CD4-positive, alpha-beta T cell (primary cell): ENCODE results near the gene ELF5. TPM values are rescaled to one million over a fixed set of nuclear protein-coding genes. Genes with fewer than 3 reads are reported as not detected.

Source experiments
- ATAC-seq: fragments of 200-7000 bp; cut with Tn5 transposase; one replicate; pipeline ENCODE4 v1.10.0; 2022; ENCODE audit warnings: mild to moderate bottlenecking; ENCODE audit not compliant: poor library complexity
- CTCF ChIA-PET: fragments of 350-600 bp; sonication (Branson Sonifier 250); formaldehyde crosslinking; loops from one replicate; lab custom pipeline; 2021; ENCODE audit warnings: antibody characterized with exemption, inconsistent platforms; lab: Charles Lee
- POLR2A ChIA-PET: fragments of 350-600 bp; sonication (Branson Sonifier 250); formaldehyde crosslinking; loops from one replicate; lab custom pipeline; 2021; ENCODE audit warnings: antibody characterized with exemption, inconsistent platforms; lab: Charles Lee
- DNase-seq, 14 experiments: peaks; one replicate each; pipeline ENCODE4 v3.0.0-alpha.2; 2013 to 2020; ENCODE audit warnings: mixed read lengths in 2 of 14
- H3K27ac ChIP-seq, 2 donors: one replicate each; pipeline versions ENCODE4 v1.5.1 to v1.7.0; 2013; ENCODE audit warnings: low read length in 2 of 2, low read depth in 1 of 2, mild to moderate bottlenecking in 1 of 2
- H3K27me3 ChIP-seq, 2 experiments: 1 replicate in 1 of 2; 2 replicates in 1 of 2; pipeline versions ENCODE4 v1.6.1 to v1.7.0; 2013; ENCODE audit warnings: low read length in 2 of 2, control low read depth in 1 of 2, mild to moderate bottlenecking in 1 of 2, moderate library complexity in 1 of 2; ENCODE audit not compliant: insufficient read depth in 2 of 2, control insufficient read depth in 1 of 2
- H3K36me3 ChIP-seq: one replicate; pipeline ENCODE4 v1.6.1; 2013; ENCODE audit warnings: low read length, control low read depth; ENCODE audit not compliant: insufficient read depth
- H3K4me1 ChIP-seq: one replicate; pipeline ENCODE4 v1.6.1; 2013; ENCODE audit warnings: low read length, control low read depth; ENCODE audit not compliant: insufficient read depth
- H3K4me3 ChIP-seq: one replicate; pipeline ENCODE4 v1.5.1; 2013; ENCODE audit warnings: mild to moderate bottlenecking, low read length, moderate library complexity
- H3K9me3 ChIP-seq, 2 experiments: 1 replicate in 1 of 2; 2 replicates in 1 of 2; pipeline versions ENCODE4 v1.6.1 to v1.7.0; 2013; ENCODE audit warnings: low read length in 2 of 2, mild to moderate bottlenecking in 2 of 2, control low read depth in 1 of 2, moderate library complexity in 1 of 2; ENCODE audit not compliant: control insufficient read depth in 1 of 2, insufficient read depth in 1 of 2
- H3K27ac Mint-ChIP-seq: one replicate; pipeline ENCODE4 v1.8.0; 2020; ENCODE audit warnings: mixed read lengths
- H3K27me3 Mint-ChIP-seq: one replicate; pipeline ENCODE4 v1.8.0; 2021; ENCODE audit warnings: mixed read lengths
- H3K36me3 Mint-ChIP-seq: one replicate; pipeline ENCODE4 v1.8.0; 2021; ENCODE audit warnings: low read depth, mixed read lengths
- H3K4me1 Mint-ChIP-seq: one replicate; pipeline ENCODE4 v1.8.0; 2021; ENCODE audit warnings: low read depth, mixed read lengths
- H3K4me3 Mint-ChIP-seq: one replicate; pipeline ENCODE4 v1.8.0; 2020; ENCODE audit warnings: mild to moderate bottlenecking, mixed read lengths
- H3K9me3 Mint-ChIP-seq: one replicate; pipeline ENCODE4 v1.8.0; 2020; ENCODE audit warnings: mixed read lengths
- intact Hi-C, 2 experiments: fragments of 100-400 bp; cut with DNase I in 1 of 2; cut with micrococcal nuclease in 1 of 2; formaldehyde crosslinking; loops; one replicate each; pipeline versions ENCODE4 v1.15.1 to v1.9.0; 2023 to 2025; cut with DNase I, micrococcal nuclease
- total RNA-seq, 174 experiments: library from RNA in 2 of 174; stranded (reverse) in 2 of 174; gene quantifications; one replicate each; pipeline ENCODE4 v1.2.3 and lab custom pipeline; 2021 to 2026
- TF ChIP-seq, protein P1 (sequence below): fragments of 200-600 bp; IDR thresholded peaks from one replicate; pipeline ENCODE4 v1.8.0; 2022; ENCODE audit warnings: antibody characterized with exemption, mild to moderate bottlenecking

Gene ELF5
- total RNA-seq, 2 experiments from 2014 or later: not detected

DNA sequence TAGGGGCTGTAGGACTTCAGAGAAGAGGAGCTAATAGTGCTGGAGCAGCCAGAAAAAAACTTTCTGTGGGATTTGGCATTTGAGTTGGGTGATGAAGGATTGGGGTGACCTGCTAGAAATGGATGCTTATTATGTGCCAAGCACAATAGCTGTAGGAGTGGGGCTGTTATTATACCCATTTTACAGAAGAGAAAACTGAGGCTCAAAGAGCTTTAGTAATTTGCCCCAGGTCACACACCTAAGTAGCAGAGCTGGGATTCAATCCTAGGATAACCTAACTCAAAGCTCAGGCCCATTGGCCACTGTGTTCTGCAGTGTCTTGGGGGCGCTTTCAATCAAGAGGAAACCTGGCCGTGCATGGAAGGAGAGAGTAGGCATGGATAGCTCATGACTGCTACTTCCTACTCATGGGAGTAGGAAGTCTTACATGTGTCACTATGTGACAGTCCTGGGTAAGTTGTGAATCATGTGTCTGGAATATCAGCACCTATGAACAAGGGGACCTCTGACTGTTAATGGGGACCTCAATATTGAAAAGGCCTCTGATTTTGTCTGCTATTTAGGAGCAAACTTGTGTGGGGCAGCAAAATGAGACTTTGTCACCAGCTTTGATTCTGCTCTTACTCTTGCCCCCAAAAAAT is 6.1 kb upstream of the ELF5 start:
- intact Hi-C loops: loop anchor here in 1 of 2 experiments (10.0 kb wide), 1 partner anchor 875 kb away; no protein-coding TSS in a partner anchor
- no peak for DNase-seq
- ChIA-PET CTCF (no interaction called here), POLR2A (no interaction called here)
- Histone ChIP-seq H3K27me3 (no peaks in the 10 kb centered on the region), H3K9me3 (peaks cover 0 to 3% of the 10 kb centered on the region in 2 experiments), H3K4me1 (no peaks in the 10 kb centered on the region), H3K27ac (no peak overlapping the region), H3K4me3 (no peak overlapping the region), H3K36me3 (no peaks in the 10 kb centered on the region)
- H3K4me3 Mint-ChIP-seq: no peak overlapping the region
- no peaks in the 10 kb centered on the region for H3K9me3 Mint-ChIP-seq
- H3K4me1 Mint-ChIP-seq: no peaks in the 10 kb centered on the region
- H3K36me3 Mint-ChIP-seq: no peaks in the 10 kb centered on the region
- no peak overlapping the region for H3K27ac Mint-ChIP-seq
- no peaks in the 10 kb centered on the region for H3K27me3 Mint-ChIP-seq
- TF ChIP-seq, protein P1, sequence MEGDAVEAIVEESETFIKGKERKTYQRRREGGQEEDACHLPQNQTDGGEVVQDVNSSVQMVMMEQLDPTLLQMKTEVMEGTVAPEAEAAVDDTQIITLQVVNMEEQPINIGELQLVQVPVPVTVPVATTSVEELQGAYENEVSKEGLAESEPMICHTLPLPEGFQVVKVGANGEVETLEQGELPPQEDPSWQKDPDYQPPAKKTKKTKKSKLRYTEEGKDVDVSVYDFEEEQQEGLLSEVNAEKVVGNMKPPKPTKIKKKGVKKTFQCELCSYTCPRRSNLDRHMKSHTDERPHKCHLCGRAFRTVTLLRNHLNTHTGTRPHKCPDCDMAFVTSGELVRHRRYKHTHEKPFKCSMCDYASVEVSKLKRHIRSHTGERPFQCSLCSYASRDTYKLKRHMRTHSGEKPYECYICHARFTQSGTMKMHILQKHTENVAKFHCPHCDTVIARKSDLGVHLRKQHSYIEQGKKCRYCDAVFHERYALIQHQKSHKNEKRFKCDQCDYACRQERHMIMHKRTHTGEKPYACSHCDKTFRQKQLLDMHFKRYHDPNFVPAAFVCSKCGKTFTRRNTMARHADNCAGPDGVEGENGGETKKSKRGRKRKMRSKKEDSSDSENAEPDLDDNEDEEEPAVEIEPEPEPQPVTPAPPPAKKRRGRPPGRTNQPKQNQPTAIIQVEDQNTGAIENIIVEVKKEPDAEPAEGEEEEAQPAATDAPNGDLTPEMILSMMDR: no peak
- ATAC-seq: no peak

DNA sequence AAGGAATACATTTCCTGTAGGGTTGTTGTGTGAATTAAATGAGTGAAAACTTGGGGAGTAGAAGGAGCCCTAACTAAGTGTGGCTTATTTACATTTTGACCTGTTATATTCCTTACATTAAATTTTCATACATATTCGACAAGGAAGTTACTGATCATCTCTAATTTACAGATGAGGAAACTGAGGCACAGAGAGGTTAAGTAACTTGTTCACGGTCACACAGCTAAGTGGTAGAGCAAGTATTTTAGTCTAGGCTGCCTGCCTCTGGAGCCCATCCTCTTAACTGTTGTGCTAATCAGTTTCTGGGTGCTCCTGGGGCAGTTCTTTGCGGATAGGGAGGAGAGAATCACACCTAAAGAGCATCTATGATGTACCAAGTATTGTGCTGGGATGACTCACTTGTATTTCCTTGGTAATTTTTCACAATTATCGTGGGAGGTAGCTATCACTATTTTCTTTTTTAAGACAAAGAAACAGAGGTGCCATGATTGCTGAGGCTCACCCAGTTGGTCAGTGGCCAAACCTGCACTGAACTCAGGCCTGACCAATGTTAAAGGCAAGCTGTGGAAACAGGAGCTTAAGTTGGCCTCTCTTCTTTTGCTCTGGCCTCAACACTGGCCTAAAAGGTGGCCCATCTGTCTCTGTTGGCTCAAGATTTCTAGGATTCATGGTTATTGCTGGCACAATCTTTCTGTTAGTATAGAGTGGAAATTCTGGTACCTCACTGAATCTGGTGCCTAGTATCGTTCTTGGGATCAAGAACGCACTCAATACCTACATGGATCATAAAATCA is 2.9 kb upstream of the ELF5 start:
- H3K9me3 Mint-ChIP-seq: no peaks in the 10 kb centered on the region
- H3K36me3 Mint-ChIP-seq: no peaks in the 10 kb centered on the region
- CTCF ChIA-PET: no interaction called here
- no peaks in the 10 kb centered on the region for H3K4me1 Mint-ChIP-seq
- POLR2A ChIA-PET: no interaction called here
- Histone ChIP-seq H3K27ac (no peak overlapping the region), H3K27me3 (no peaks in the 10 kb centered on the region), H3K36me3 (no peaks in the 10 kb centered on the region), H3K4me3 (no peak overlapping the region), H3K4me1 (no peaks in the 10 kb centered on the region), H3K9me3 (no peaks in the 10 kb centered on the region)
- no peaks in the 10 kb centered on the region for H3K27me3 Mint-ChIP-seq
- H3K4me3 Mint-ChIP-seq: no peak overlapping the region
- ATAC-seq (no peak), DNase-seq (no peak)
- intact Hi-C loops: loop anchor here in 1 of 2 experiments (10.0 kb wide), 1 partner anchor 878 kb away; no protein-coding TSS in a partner anchor
- TF ChIP-seq, protein P1: no peak
- no peak overlapping the region for H3K27ac Mint-ChIP-seq

DNA sequence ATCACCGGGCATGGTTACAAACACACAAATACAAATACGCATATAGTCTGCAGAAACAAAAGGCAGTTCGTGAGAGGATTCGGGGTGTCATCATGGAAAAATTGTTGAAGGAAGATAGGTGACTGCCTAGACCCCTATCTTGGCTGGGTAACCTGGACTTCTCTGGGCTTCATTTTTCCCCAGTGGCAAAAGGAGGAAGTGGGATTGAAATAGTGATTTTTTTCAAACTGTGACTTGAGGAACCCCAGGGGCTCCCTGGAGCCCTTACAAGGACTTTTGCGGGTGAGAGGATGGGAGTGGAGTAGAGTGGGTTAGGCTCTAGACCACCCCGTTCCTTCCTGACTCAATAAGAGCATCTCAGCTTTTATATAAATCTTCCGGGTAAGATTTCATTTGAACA is 1.0 kb upstream of the ELF5 start:
- ChIA-PET POLR2A (no interaction called here), CTCF (no interaction called here)
- Mint-ChIP-seq H3K27me3 (no peaks in the 10 kb centered on the region), H3K4me3 (no peak overlapping the region), H3K27ac (no peak overlapping the region), H3K36me3 (no peaks in the 10 kb centered on the region), H3K4me1 (no peaks in the 10 kb centered on the region), H3K9me3 (no peaks in the 10 kb centered on the region)
- ATAC-seq: no peak
- H3K36me3 ChIP-seq: no peaks in the 10 kb centered on the region
- no peaks in the 10 kb centered on the region for H3K27me3 ChIP-seq
- no peak overlapping the region for H3K4me3 ChIP-seq
- no peaks in the 10 kb centered on the region for H3K4me1 ChIP-seq
- DNase-seq: no peak
- no peaks in the 10 kb centered on the region for H3K9me3 ChIP-seq
- TF ChIP-seq, protein P1: no peak
- intact Hi-C loops: loop anchor here in 1 of 2 experiments (10.0 kb wide), 1 partner anchor 880 kb away; no protein-coding TSS in a partner anchor
- no peak overlapping the region for H3K27ac ChIP-seq
